Ishikawa (cell line): ENCODE results near the gene PLCB1.

ENCODE experiments used
- EP300 ChIP-seq: IDR thresholded peaks from 2 replicates; pipeline ENCODE4 v1.6.1; 2012; ENCODE audit warnings: borderline replicate concordance
- NFIC ChIP-seq: IDR thresholded peaks from 2 replicates; pipeline ENCODE4 v1.6.1; 2012
- RAD21 ChIP-seq: IDR thresholded peaks from 2 replicates; pipeline ENCODE4 v1.6.1; 2012; ENCODE audit warnings: low read depth
- TAF1 ChIP-seq: IDR thresholded peaks from 2 replicates; pipeline ENCODE4 v1.6.1; 2012; ENCODE audit warnings: low read depth, mild to moderate bottlenecking
- TCF12 ChIP-seq: IDR thresholded peaks from 2 replicates; pipeline ENCODE4 v1.6.1; 2012; ENCODE audit warnings: low read depth
- TEAD4 ChIP-seq: IDR thresholded peaks from 2 replicates; pipeline ENCODE4 v1.6.1; 2012
- ZBTB7A ChIP-seq: IDR thresholded peaks from 2 replicates; pipeline ENCODE4 v1.6.1; 2012; ENCODE audit warnings: low read depth
- TF ChIP-seq, protein P1 (sequence below): IDR thresholded peaks from 2 replicates; pipeline ENCODE4 v1.6.1; 2012

GRCh38 chr20:8260837-8261251 is 128.8 kb downstream of the PLCB1 start:
- TF ChIP-seq TAF1, result no peak
- no peak for TF ChIP-seq RAD21
- no peak for TF ChIP-seq TCF12
- TF ChIP-seq EP300, result no peak
- TF ChIP-seq NFIC, result no peak
- TF ChIP-seq TEAD4, result no peak
- TF ChIP-seq, protein P1, sequence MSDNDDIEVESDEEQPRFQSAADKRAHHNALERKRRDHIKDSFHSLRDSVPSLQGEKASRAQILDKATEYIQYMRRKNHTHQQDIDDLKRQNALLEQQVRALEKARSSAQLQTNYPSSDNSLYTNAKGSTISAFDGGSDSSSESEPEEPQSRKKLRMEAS, result no peak
- no peak for TF ChIP-seq ZBTB7A
